HCT116 (cell line): Measurements from ENCODE around the gene RGS13. TPM values are rescaled to one million over a fixed set of nuclear protein-coding genes. Genes with fewer than 3 reads are reported as not detected.

Experiments
- ATAC-seq: fragments of 200-7000 bp; cut with Tn5 transposase; 2 replicates; pipeline ENCODE4 v1.9.1; 2020; ENCODE audit warnings: mild to moderate bottlenecking, moderate library complexity
- BruUV-seq: library from RNA; stranded (reverse); fragments of 400-500 nt; replicated peaks from 2 replicates; lab custom pipeline; 2021; lab: Mats Ljungman, UMichigan
- CTCF ChIA-PET: fragments of 300-600 bp; sonication (Branson Sonifier 250); formaldehyde crosslinking; loops from one replicate; lab custom pipeline; 2021; ENCODE audit warnings: antibody characterized with exemption; lab: Charles Lee
- POLR2A ChIA-PET: fragments of 300-600, 350-600 bp; sonication (Branson Sonifier 250); formaldehyde crosslinking; loops from one replicate; lab custom pipeline; 2021; ENCODE audit warnings: antibody characterized with exemption; lab: Charles Lee
- RAD21 ChIA-PET, 2 experiments: fragments of 300-600 bp; sonication (Branson Sonifier 250); formaldehyde crosslinking; loops; one replicate each; lab custom pipeline; 2023; ENCODE audit warnings: low total read pairs in 2 of 2; ENCODE audit not compliant: uncharacterized antibody in 2 of 2, unreplicated experiment in 2 of 2, low non-redundant PET in 1 of 2; lab: Charles Lee
- DNase-seq: peaks from one replicate; pipeline ENCODE4 v3.0.0-alpha.2; 2010; ENCODE audit warnings: low read depth, low spot score
- H2AFZ ChIP-seq: fragments of 200-600 bp; shearing (Covaris generic), sonication (generic); 2 replicates; pipeline ENCODE4 v1.6.1; 2017; ENCODE audit warnings: low read depth, mixed run types, mixed read lengths, antibody characterized with exemption, low read length; ENCODE audit not compliant: poor library complexity, severe bottlenecking
- H3K27ac ChIP-seq: 2 replicates; pipeline ENCODE4 v1.5.1; 2012; ENCODE audit warnings: low read depth, low read length
- H3K27me3 ChIP-seq: fragments of 200-600 bp; sonication (generic); 2 replicates; pipeline ENCODE4 v1.6.1; 2016; ENCODE audit warnings: mixed run types, low read length, mixed read lengths; ENCODE audit not compliant: insufficient read depth
- H3K36me3 ChIP-seq, 2 experiments: fragments of 200-500 bp in 1 of 2; fragments of 200-600 bp in 1 of 2; sonication (Bioruptor generic) in 1 of 2; sonication (generic) in 1 of 2; 2 replicates each; pipeline versions ENCODE4 v1.5.1 to v1.6.1; 2014 to 2016; ENCODE audit warnings: low read length in 2 of 2, inconsistent platforms in 1 of 2, mixed read lengths in 1 of 2, mixed run types in 1 of 2; ENCODE audit not compliant: insufficient read depth in 2 of 2, control insufficient read depth in 1 of 2
- H3K4me1 ChIP-seq, 2 experiments: fragments of 200-600 bp in 1 of 2; sonication (generic) in 1 of 2; 2 replicates each; pipeline versions ENCODE4 v1.5.1 to v1.6.1; 2012 to 2017; ENCODE audit warnings: low read length in 2 of 2, inconsistent platforms in 1 of 2, mild to moderate bottlenecking in 1 of 2, mixed read lengths in 1 of 2, mixed run types in 1 of 2, moderate library complexity in 1 of 2; ENCODE audit not compliant: insufficient read depth in 2 of 2, control insufficient read depth in 1 of 2
- H3K4me2 ChIP-seq: fragments of 200-600 bp; sonication (generic); 2 replicates; pipeline ENCODE4 v1.6.1; 2017; ENCODE audit warnings: mixed run types, low read length, mixed read lengths
- H3K4me3 ChIP-seq, 2 experiments: fragments of 200-600 bp in 1 of 2; sonication (generic) in 1 of 2; replicated peaks in 1 of 2; 2 replicates each; pipeline ENCODE4 v1.5.1; 2011 to 2016; ENCODE audit warnings: low read length in 2 of 2, control low read depth in 1 of 2, low read depth in 1 of 2, mild to moderate bottlenecking in 1 of 2, mixed read lengths in 1 of 2, mixed run types in 1 of 2
- H3K79me2 ChIP-seq: fragments of 200-600 bp; sonication (generic); 2 replicates; pipeline ENCODE4 v1.6.1; 2017; ENCODE audit warnings: mild to moderate bottlenecking, mixed run types, low read length, moderate library complexity, mixed read lengths; ENCODE audit not compliant: insufficient read depth
- H3K9ac ChIP-seq: fragments of 200-600 bp; sonication (generic); 2 replicates; pipeline ENCODE4 v1.6.1; 2016; ENCODE audit warnings: low read length, mixed read lengths
- H3K9me2 ChIP-seq: fragments of 200-600 bp; sonication (generic), shearing (Covaris generic); 2 replicates; pipeline ENCODE4 v1.6.1; 2017; ENCODE audit warnings: mixed run types, mild to moderate bottlenecking, moderate library complexity; ENCODE audit not compliant: insufficient read depth
- H3K9me3 ChIP-seq, 2 experiments: fragments of 200-500 bp in 1 of 2; fragments of 200-600 bp in 1 of 2; sonication (Bioruptor generic) in 1 of 2; sonication (generic) in 1 of 2; 2 replicates each; pipeline ENCODE4 v1.6.1; 2014 to 2017; ENCODE audit warnings: low read length in 2 of 2, mixed read lengths in 2 of 2, inconsistent platforms in 1 of 2, low read depth in 1 of 2, mild to moderate bottlenecking in 1 of 2, mixed run types in 1 of 2, moderate library complexity in 1 of 2; ENCODE audit not compliant: control insufficient read depth in 1 of 2, insufficient read depth in 1 of 2
- H4K20me1 ChIP-seq: fragments of 200-600 bp; sonication (generic), shearing (Covaris generic); 2 replicates; pipeline ENCODE4 v1.6.1; 2017; ENCODE audit warnings: mixed run types, mild to moderate bottlenecking, moderate library complexity; ENCODE audit not compliant: insufficient read depth
- CBX3 ChIP-seq: IDR thresholded peaks from 2 replicates; pipeline ENCODE4 v1.6.1; 2012; ENCODE audit warnings: low read depth
- CEBPB ChIP-seq: IDR thresholded peaks from 2 replicates; pipeline ENCODE4 v1.6.1; 2012; ENCODE audit warnings: low read depth
- EGR1 ChIP-seq: IDR thresholded peaks from 2 replicates; pipeline ENCODE4 v1.6.1; 2012; ENCODE audit warnings: low read depth
- EZH2 ChIP-seq: fragments of 200-600 bp; sonication (generic); IDR thresholded peaks from 2 replicates; pipeline ENCODE4 v1.6.1; 2017; ENCODE audit warnings: antibody characterized with exemption, mixed run types
- FOSL1 ChIP-seq: IDR thresholded peaks from 2 replicates; pipeline ENCODE4 v1.6.1; 2012; ENCODE audit warnings: low read depth
- JUND ChIP-seq: IDR thresholded peaks from 2 replicates; pipeline ENCODE4 v1.6.1; 2012
- POLR2AphosphoS5 ChIP-seq: IDR thresholded peaks from 2 replicates; pipeline ENCODE4 v1.6.1; 2011; ENCODE audit warnings: mild to moderate bottlenecking, low read depth, low read length, moderate library complexity
- RAD21 ChIP-seq: IDR thresholded peaks from 2 replicates; pipeline ENCODE4 v1.6.1; 2012; ENCODE audit warnings: low read depth, mild to moderate bottlenecking
- SIN3A ChIP-seq: IDR thresholded peaks from 2 replicates; pipeline ENCODE4 v1.6.1; 2012; ENCODE audit warnings: low read depth
- SP1 ChIP-seq: IDR thresholded peaks from 2 replicates; pipeline ENCODE4 v1.6.1; 2012; ENCODE audit warnings: low read depth
- SRF ChIP-seq: IDR thresholded peaks from 2 replicates; pipeline ENCODE4 v1.6.1; 2012; ENCODE audit warnings: low read depth
- TCF7L2 ChIP-seq: IDR thresholded peaks from 2 replicates; pipeline ENCODE4 v1.7.0; 2011; ENCODE audit warnings: borderline replicate concordance, inconsistent platforms; ENCODE audit not compliant: insufficient read depth, insufficient read length; ENCODE audit errors: extremely low read depth
- YY1 ChIP-seq: IDR thresholded peaks from 2 replicates; pipeline ENCODE4 v1.6.1; 2011; ENCODE audit warnings: low read length, low read depth, moderate library complexity, mild to moderate bottlenecking; ENCODE audit not compliant: insufficient replicate concordance; ENCODE audit errors: extremely low read depth
- ZFX ChIP-seq: fragments of 450-650 bp; IDR thresholded peaks from 2 replicates; pipeline ENCODE4 v1.6.1; 2017
- ZNF274 ChIP-seq: fragments of 200-500 bp; sonication (Bioruptor generic); IDR thresholded peaks from 2 replicates; pipeline ENCODE4 v1.6.1; 2014; ENCODE audit warnings: mild to moderate bottlenecking, low read depth, low read length, inconsistent platforms
- intact Hi-C: fragments of 100-400 bp; cut with micrococcal nuclease; formaldehyde crosslinking; loops from 2 replicates; pipeline ENCODE4 v1.10.0; 2022
- total RNA-seq: library from RNA; stranded (reverse); gene quantifications from one replicate; pipeline ENCODE4 v1.2.1, GENCODE V29; 2021; ENCODE audit not compliant: unreplicated experiment
- TF ChIP-seq, protein P1 (sequence below): IDR thresholded peaks from 2 replicates; pipeline ENCODE4 v1.6.1; 2012; ENCODE audit warnings: low read depth
- TF ChIP-seq, protein P2 (sequence below): IDR thresholded peaks from 2 replicates; pipeline ENCODE4 v1.6.1; 2012
- TF ChIP-seq, protein P3 (sequence below): IDR thresholded peaks from 2 replicates; pipeline ENCODE4 v1.6.1; 2012
- TF ChIP-seq, protein P4 (sequence below), 3 experiments: fragments of 200-600 bp in 1 of 3; sonication (generic) in 1 of 3; IDR thresholded peaks in 2 of 3; conservative IDR thresholded peaks in 1 of 3; 2 replicates each; pipeline ENCODE4 v1.5.1; 2012 to 2017; ENCODE audit warnings: low read depth in 2 of 3, low read length in 2 of 3, antibody characterized with exemption in 1 of 3, borderline replicate concordance in 1 of 3, control low read depth in 1 of 3, mild to moderate bottlenecking in 1 of 3, mixed read lengths in 1 of 3, mixed run types in 1 of 3, moderate library complexity in 1 of 3; ENCODE audit not compliant: insufficient read depth in 1 of 3

The RGS13 gene
- total RNA-seq, 1 experiment from 2014 or later: not detected

DNA sequence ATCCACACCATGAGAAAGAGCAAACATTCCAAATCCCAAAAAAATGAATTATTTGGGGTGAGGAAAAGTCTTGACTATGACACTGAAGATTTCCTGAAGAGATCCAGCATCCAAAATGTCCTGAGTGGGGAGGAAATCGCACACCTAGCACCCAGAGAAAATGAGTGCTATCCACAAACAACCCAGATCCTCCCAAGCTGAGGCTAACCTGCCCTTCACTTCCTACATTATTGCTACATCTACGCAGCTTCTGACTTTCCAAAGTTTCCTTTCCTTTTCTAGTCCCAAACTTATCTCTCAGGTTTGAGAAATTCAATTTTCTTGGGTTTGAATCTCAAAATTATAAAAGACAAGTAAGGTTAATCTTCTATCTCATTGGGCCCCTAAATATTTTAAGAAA lies 906 bp upstream of the RGS13 start:
- intact Hi-C loops: no loop called here
- no peak for DNase-seq
- H3K27ac ChIP-seq: no peak overlapping the region
- H3K27me3 ChIP-seq: no peaks in the 10 kb centered on the region
- H3K4me2 ChIP-seq: no peak overlapping the region
- TF ChIP-seq SP1 (no peak), JUND (no peak), RAD21 (no peak), ZNF274 (no peak), CEBPB (no peak), SRF (no peak), YY1 (no peak), EGR1 (no peak), POLR2AphosphoS5 (no peak), ZFX (no peak), TCF7L2 (no peak), FOSL1 (no peak), SIN3A (no peak), CBX3 (no peak), EZH2 (no peak)
- TF ChIP-seq, protein P1, sequence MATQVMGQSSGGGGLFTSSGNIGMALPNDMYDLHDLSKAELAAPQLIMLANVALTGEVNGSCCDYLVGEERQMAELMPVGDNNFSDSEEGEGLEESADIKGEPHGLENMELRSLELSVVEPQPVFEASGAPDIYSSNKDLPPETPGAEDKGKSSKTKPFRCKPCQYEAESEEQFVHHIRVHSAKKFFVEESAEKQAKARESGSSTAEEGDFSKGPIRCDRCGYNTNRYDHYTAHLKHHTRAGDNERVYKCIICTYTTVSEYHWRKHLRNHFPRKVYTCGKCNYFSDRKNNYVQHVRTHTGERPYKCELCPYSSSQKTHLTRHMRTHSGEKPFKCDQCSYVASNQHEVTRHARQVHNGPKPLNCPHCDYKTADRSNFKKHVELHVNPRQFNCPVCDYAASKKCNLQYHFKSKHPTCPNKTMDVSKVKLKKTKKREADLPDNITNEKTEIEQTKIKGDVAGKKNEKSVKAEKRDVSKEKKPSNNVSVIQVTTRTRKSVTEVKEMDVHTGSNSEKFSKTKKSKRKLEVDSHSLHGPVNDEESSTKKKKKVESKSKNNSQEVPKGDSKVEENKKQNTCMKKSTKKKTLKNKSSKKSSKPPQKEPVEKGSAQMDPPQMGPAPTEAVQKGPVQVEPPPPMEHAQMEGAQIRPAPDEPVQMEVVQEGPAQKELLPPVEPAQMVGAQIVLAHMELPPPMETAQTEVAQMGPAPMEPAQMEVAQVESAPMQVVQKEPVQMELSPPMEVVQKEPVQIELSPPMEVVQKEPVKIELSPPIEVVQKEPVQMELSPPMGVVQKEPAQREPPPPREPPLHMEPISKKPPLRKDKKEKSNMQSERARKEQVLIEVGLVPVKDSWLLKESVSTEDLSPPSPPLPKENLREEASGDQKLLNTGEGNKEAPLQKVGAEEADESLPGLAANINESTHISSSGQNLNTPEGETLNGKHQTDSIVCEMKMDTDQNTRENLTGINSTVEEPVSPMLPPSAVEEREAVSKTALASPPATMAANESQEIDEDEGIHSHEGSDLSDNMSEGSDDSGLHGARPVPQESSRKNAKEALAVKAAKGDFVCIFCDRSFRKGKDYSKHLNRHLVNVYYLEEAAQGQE: no peak
- TF ChIP-seq, protein P2, sequence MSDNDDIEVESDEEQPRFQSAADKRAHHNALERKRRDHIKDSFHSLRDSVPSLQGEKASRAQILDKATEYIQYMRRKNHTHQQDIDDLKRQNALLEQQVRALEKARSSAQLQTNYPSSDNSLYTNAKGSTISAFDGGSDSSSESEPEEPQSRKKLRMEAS: no peak
- TF ChIP-seq, protein P3, sequence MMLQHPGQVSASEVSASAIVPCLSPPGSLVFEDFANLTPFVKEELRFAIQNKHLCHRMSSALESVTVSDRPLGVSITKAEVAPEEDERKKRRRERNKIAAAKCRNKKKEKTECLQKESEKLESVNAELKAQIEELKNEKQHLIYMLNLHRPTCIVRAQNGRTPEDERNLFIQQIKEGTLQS: no peak
- TF ChIP-seq, protein P4, sequence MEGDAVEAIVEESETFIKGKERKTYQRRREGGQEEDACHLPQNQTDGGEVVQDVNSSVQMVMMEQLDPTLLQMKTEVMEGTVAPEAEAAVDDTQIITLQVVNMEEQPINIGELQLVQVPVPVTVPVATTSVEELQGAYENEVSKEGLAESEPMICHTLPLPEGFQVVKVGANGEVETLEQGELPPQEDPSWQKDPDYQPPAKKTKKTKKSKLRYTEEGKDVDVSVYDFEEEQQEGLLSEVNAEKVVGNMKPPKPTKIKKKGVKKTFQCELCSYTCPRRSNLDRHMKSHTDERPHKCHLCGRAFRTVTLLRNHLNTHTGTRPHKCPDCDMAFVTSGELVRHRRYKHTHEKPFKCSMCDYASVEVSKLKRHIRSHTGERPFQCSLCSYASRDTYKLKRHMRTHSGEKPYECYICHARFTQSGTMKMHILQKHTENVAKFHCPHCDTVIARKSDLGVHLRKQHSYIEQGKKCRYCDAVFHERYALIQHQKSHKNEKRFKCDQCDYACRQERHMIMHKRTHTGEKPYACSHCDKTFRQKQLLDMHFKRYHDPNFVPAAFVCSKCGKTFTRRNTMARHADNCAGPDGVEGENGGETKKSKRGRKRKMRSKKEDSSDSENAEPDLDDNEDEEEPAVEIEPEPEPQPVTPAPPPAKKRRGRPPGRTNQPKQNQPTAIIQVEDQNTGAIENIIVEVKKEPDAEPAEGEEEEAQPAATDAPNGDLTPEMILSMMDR (IDR thresholded peaks at IDR 0.05 in 2 of 3, conservative IDR thresholded peaks at IDR 0.05 in 1 of 3; ENCODE audit: borderline replicate concordance in 1 of 3, insufficient read depth in 1 of 3, low read depth in 2 of 3, low read length in 2 of 3): no peak
- no TSS peak for BruUV-seq
- no peaks in the 10 kb centered on the region for H3K36me3 ChIP-seq
- no peak for ATAC-seq
- no peak overlapping the region for H3K9ac ChIP-seq
- POLR2A ChIA-PET: no interaction called here
- CTCF ChIA-PET: no interaction called here
- H3K4me3 ChIP-seq: no peak overlapping the region
- RAD21 ChIA-PET: no interaction called here
- H3K9me2 ChIP-seq: no peaks in the 10 kb centered on the region
- no peaks in the 10 kb centered on the region for H3K79me2 ChIP-seq
- no peaks in the 10 kb centered on the region for H4K20me1 ChIP-seq
- H2AFZ ChIP-seq: no peak overlapping the region
- no peaks in the 10 kb centered on the region for H3K9me3 ChIP-seq
- peaks cover 0 to 22% of the 10 kb centered on the region in 2 experiments; a peak in 2 of 4 replicates for H3K4me1 ChIP-seq
